ENCODE measurements around the gene EXTL1. TPM values are rescaled to one million over a fixed set of nuclear protein-coding genes. Genes with fewer than 3 reads are reported as not detected.

The EXTL1 gene
- total RNA-seq, 1 donor from 2014 or later: 0.74 TPM

GRCh38 chr1:26025060-26025459 is 3.5 kb downstream of the EXTL1 start:
- intact Hi-C loops (cut with DNase I): no loop called here
- TF ChIP-seq CTCF (IDR thresholded peaks at IDR 0.05): no peak
- TF ChIP-seq POLR2A (IDR thresholded peaks at IDR 0.05): no peak
- no peak for TF ChIP-seq POLR2AphosphoS5 (IDR thresholded peaks at IDR 0.05; ENCODE audit: insufficient read depth in 1 of 2, low read depth in 1 of 2)
- Histone ChIP-seq H3K4me1 (peaks cover 9% of the 10 kb centered on the region), H3K4me3 (no peak overlapping the region), H3K27ac (no peak overlapping the region), H3K27me3 (no peaks in the 10 kb centered on the region), H3K9me3 (no peaks in the 10 kb centered on the region), H3K36me3 (no peaks in the 10 kb centered on the region)
- no peak for DNase-seq (ENCODE audit: extremely low spot score in 2 of 2)

- intact Hi-C loops (cut with DNase I): no loop called here
- Histone ChIP-seq H3K9me3 (no peaks in the 10 kb centered on the region), H3K4me1 (peaks cover 9% of the 10 kb centered on the region), H3K27ac (no peak overlapping the region), H3K27me3 (no peaks in the 10 kb centered on the region), H3K4me3 (no peak overlapping the region), H3K36me3 (no peaks in the 10 kb centered on the region)
- DNase-seq (ENCODE audit: extremely low spot score in 2 of 2): no peak
- no peak for TF ChIP-seq POLR2AphosphoS5 (IDR thresholded peaks at IDR 0.05; ENCODE audit: insufficient read depth in 1 of 2, low read depth in 1 of 2)
- no peak for TF ChIP-seq POLR2A (IDR thresholded peaks at IDR 0.05)
- no peak for TF ChIP-seq CTCF (IDR thresholded peaks at IDR 0.05)
These were observed 3.9 kb downstream of the EXTL1 start for GRCh38 chr1:26025517-26025916.

- Histone ChIP-seq H3K27ac (no peak overlapping the region), H3K9me3 (no peaks in the 10 kb centered on the region), H3K36me3 (no peaks in the 10 kb centered on the region), H3K27me3 (no peaks in the 10 kb centered on the region), H3K4me1 (no peaks in the 10 kb centered on the region), H3K4me3 (no peak overlapping the region)
- TF ChIP-seq POLR2A (IDR thresholded peaks at IDR 0.05): no peak
- no peak for TF ChIP-seq CTCF (IDR thresholded peaks at IDR 0.05)
- no peak for TF ChIP-seq POLR2AphosphoS5 (IDR thresholded peaks at IDR 0.05; ENCODE audit: insufficient read depth in 1 of 2, low read depth in 1 of 2)
- DNase-seq (ENCODE audit: extremely low spot score in 2 of 2): no peak
- intact Hi-C loops (cut with DNase I): no loop called here
These were observed 6.3 kb downstream of the EXTL1 start for GRCh38 chr1:26027716-26028489.

DNA sequence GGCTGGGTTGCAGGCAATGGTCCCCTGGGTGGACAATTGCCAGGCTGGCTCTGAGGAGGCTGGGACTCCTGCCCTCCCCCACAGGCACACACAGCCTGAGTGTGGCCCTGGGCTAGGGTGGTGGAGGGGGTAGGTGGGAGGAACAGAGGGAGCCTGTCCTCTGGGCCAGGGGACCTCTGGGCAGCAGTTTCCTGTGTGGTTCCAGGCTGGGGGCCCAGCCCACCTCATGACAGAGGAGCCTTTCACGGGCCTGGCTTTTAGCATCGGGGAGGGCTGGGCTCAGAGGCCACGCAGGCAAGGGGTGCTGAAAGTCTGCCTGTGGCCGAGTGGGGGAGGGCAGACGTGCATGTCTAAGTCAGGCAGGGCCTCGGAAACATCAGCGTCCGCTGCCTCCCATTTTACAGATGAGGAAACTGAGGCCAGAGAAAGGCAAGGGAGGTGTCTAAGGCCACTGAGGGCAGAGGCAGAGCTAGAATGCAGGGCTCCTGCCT is 7.0 kb downstream of the EXTL1 start:
- TF ChIP-seq POLR2A (IDR thresholded peaks at IDR 0.05) (no peak), CTCF (IDR thresholded peaks at IDR 0.05) (no peak), POLR2AphosphoS5 (IDR thresholded peaks at IDR 0.05; ENCODE audit: insufficient read depth in 1 of 2, low read depth in 1 of 2) (no peak)
- H3K4me3 ChIP-seq: no peak overlapping the region
- intact Hi-C loops (cut with DNase I): no loop called here
- no peaks in the 10 kb centered on the region for H3K4me1 ChIP-seq
- H3K27me3 ChIP-seq: no peaks in the 10 kb centered on the region
- no peak overlapping the region for H3K27ac ChIP-seq
- no peaks in the 10 kb centered on the region for H3K36me3 ChIP-seq
- no peaks in the 10 kb centered on the region for H3K9me3 ChIP-seq
- no peak for DNase-seq (ENCODE audit: extremely low spot score in 2 of 2)

All from vagina (tissue), 2 donors.